Activated CD4-positive, alpha-beta T cell treated with anti-CD3 and anti-CD28 coated beads, Interleukin-2, amount 50 U/mL, for 16 hours (primary cell): ENCODE measurements around the gene ASB1.
"Not testable (repeated sequence)": the region's sequence is repeated elsewhere in the genome, so short reads cannot be mapped to it uniquely, and the experiment has no call there.

Experiments
- DNase-seq: peaks from one replicate; pipeline ENCODE4 v3.0.0-alpha.2; 2020

ASB1 gene

DNA sequence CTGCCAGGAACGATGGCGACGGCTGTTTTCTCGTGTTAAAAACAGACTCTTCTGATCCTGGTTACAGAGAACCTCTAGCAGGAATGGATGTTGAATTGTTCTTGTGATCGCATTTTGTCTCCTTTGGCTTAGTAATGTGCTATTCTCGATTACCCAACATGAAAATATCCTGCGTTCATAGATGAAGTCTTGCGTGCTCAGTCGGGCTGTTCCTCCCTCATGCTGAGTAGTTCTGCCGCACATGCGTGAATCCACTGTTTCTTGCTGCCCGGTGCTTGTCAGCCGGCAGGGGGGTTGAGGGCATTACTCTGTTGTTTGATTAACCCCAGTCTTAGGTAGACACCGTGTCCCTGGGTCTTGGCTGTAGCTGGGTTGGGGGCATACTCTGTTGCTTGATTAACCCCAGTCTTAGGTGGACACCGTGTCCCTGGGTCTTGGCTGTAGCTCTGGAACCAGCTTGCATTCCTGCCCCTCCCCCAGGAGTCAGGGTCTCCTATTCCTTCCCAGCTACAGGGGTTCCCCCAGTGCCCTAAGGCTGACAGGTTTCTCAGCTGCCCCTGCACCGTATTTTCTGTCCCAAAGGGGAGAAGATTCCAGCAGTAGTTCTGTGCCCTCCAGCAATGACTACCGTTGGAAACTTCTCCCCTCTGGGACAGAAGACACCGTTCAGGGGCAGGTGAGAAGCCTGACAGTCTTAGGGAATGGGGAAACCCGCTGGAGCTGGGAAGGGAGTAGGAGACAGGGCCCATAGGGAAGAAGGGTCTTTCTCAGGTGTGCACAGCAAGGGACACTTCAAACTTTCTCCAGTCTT, 22.1 kb upstream of the ASB1 start:
- no peak for DNase-seq

DNA sequence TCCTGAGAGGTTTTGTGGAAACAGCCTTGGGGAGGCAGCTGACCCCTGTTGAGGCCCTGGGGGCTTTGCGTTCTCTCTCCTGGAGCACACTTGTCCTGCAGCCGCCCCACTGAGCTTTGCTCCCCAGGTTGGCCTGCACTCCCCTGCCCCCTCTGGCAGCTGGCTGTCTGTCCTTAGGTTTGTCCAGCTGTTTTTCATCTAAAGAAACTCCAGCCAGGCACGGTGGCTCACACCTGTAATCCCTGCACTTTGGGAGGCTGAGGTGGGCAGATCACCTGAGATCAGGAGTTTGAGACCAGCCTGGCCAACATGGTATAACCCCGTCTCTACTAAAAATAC, 21.5 kb upstream of the ASB1 start:
- DNase-seq, result not testable (repeated sequence)

DNA sequence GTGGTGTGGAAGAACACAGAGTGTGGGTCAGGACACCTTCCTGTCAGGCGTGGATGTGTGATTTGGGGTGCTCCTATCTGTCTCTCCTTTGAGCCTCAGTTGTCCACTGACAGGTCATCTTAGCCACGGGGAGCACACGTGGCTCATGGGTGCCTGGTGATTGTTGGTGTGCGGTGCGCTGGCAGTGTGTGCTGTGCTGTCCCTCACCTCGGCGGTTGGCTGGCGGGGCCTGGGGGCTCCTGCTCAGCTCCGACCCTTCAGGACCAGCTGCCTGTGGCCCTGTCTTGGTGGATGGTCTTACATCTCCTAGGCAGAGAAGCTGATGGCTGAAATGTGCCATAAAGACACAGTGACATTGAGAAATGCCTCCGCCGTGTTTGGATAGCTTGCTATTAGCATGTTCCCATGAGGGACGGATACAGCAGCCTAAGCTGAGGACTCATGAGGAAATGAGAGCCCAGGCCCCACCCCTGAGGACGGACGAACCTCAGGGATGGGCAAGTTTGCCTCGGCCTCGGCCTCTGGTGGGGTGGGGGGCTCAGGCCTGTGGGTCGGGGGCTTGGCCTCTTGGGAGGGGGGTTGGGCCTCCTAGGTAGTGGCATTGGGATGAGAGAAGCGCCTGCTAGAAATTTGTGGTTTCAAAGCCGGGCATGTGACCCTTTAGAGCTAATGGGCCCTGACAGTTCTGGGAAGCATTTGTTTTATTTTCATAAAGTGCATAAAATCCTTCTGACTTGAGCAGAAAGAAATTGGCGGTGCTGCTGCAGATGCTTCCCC, 20.3 kb upstream of the ASB1 start:
- DNase-seq, result no peak

DNA sequence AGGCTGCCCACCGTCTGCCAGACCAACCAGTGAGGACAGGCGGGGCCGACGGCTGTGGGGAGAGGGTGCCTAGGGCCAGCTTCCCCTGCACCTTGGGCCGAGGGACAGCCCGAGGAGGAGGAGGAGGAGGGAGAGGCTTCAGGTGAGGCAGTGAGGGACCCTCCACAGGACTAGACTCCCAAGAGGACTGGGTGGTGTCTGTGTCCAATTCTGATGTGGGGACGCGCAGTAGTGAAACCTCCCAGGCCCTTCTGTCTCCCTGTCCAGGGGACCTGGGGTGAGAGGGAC, 19.8 kb upstream of the ASB1 start:
- no peak for DNase-seq

DNA sequence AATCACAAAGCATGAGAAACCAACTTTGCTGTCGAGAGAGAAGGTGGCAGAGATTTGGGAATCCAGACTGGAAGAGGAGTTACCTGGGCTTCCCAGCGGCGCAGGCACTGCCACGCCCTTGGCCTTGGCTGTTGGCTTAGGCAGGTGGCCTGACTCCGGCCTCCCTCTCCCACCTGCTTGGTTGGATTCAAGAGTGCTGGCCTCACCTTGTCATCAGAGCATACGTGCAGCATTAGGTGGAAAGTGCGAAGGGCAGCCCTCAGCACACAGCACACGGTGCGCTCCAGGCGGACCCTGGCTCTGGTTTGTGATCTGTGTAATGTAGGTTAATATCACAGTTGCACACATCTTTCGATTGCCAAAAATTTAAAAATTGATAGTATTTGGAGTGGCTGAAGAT, 19.2 kb upstream of the ASB1 start:
- DNase-seq, result no peak

DNA sequence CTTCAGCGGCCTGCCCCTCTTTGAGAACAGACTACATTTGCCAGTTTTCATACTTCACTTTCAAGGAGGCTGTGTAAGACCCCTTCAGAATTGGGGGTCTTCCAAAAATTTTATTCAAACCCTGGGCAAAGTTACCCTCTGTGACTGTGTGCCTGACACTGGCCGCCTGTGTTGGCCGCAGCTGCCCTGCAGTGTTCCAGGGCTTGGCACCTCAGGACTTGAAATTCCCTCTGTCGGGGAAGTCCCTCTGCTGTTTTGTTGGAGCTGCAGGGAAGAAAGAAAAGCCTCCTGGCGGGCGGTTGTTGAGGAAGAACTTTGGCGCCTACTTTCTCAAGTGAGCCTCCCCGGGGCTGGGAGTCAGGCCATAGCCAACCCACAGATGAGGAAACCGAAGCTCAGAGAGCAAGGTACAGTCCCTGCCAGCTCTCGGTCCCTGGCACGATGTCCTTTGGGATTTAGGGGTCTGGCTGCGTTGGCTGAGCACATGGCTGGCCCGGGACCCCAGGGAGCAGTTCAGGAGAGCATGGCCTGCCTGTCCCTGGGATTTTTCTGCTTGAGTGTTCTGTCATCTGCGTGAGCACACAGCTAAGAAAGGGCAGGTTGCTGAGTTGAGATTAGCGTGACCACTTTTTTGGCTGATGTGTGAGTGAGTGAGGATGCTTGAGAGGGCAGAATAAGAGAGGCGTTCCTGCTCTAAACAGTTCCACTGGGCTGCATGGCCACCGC, 17.9 kb upstream of the ASB1 start:
- no peak for DNase-seq

DNA sequence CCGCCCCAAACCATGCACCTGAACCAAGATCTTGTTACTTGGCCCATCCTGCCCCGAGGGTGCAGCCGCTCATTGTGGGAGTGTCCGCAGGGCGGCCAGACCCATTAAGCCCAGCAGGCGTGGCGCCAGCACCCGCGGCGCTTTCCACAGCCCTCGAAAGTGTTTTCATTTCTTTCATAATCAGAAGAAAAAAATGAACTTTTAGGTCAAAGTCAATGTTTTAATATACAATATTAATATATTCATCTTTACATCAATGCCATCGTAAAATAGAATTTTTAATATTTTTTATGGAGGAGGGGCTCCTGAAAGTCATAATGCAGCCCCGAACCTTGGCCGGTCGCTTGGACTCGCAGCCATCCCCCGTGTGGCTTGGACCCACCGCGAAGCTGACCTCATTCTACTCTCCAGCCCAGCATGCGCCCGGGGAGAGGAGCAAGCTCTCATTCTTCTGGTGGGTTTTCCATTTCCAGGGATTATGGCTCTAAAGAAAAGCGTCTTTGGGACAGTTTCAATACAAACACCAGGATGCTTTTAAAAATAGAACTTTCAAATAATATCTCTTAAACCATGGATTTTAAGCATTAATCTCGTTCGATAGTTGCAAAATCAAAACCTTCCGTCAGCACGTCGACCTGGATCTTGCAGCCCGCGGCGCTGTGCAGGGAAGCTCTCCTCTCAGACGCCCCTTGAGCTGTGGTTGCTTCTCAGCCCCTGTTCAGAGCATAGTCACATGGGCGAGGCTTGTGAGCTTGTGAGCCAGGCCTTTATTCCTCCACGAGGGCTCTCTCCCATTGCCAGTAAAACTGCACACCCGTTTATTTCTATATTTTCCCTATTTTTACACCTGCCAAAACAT, 17.2 kb upstream of the ASB1 start:
- no peak for DNase-seq

DNA sequence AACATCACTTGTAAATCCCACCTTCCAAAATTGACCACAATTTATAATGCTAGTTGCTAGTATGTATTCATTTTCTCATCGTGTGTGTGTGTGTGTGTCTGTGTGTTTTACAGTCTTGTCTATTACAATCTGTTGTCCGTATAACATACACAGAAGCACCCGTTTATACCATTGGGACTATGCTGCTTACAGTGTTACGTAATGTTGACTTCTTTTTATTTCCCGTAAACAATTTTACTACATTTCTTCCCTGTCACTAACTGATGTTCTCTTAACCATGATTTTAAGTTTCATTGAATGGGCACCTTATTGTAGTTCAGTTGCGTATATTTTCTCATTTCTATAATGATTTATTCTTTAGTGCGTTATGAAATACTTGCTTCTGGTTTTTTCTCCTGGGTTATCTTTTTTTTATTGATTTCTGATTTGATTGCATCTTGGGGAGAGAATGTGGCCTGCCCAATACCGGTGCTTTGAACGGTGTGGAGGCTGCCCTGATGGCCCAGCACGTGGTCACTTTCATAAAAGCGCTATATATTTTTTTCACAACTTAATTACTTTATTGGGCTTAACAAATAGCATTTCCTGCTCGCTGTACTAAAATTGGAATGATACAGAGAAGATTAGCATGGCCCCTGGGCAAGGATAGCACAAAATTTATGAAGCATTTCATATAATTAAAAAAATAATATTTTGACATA, 14.5 kb upstream of the ASB1 start:
- no peak for DNase-seq

DNA sequence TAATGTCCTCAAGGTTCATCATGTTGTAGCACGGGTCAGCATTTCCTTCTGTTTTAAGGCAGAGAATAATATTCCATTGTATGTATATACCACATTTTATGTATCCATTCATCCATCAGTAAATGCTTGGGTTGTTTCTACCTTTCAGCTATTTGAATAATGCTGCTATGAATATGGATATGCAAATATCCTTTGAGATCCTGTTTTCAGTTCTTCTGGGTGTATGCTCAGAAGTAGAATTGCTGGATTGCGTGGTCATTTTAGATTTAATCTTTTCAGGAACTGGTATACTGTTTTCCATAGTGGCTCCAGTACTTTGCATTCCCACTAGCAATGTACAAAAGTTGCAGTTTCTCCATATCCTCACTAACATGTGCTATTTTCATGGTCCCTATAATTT, 13.4 kb upstream of the ASB1 start:
- no peak for DNase-seq

DNA sequence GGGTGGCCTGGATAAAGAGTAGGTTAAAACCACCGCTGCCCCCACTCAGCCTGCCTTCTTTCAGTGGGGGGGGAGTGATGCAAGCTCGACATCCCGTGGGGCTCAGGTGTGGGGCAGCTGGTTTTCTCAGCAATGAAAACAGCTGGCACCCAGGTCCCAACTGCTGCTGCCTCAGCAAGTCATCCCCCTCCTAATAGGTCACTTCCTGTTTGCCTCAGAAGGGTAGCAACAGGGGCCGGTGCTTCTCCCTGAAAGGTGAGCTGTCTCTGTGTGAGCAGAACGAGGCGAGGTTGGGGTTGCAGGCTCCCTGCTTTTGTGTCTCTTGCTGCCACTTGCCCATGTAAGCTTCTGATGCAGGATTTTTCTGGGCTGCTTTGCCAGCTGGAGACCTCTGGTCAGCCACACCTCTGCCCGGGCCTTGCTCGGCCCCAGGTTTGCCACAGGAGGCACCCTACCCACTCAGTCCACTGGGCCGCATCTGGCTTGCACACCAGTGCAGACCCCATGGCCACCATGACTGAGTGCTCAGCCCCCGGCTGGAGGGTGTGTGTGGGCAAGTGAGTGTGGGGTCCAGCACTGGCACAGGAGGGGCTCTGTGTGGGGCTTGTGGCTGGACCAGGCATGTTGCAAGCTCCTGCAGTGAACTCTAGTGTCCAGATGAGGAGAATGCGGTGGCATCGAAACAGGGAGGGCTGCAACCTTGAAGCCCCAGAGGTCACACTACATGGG, 11.5 kb upstream of the ASB1 start:
- DNase-seq, result no peak

DNA sequence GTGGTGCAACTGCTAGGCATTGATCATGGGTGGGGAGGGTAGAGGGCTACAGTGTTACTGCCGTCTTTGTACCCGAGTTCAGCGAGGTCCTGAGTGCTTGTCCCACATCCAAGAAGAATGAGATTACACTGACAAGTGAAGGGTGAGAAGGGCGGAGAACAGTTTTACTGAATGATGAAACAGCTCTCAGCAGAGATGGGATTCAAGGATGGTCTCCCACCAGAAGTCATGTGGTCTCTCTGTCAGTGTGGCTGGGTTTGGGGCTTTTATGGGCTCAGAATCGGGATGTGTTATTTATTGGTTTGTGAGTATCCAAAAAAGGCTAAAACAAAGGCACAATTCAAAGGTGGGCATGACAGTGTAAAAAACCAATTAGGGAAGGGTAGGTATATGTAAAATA, 10.8 kb upstream of the ASB1 start:
- DNase-seq, result no peak

DNA sequence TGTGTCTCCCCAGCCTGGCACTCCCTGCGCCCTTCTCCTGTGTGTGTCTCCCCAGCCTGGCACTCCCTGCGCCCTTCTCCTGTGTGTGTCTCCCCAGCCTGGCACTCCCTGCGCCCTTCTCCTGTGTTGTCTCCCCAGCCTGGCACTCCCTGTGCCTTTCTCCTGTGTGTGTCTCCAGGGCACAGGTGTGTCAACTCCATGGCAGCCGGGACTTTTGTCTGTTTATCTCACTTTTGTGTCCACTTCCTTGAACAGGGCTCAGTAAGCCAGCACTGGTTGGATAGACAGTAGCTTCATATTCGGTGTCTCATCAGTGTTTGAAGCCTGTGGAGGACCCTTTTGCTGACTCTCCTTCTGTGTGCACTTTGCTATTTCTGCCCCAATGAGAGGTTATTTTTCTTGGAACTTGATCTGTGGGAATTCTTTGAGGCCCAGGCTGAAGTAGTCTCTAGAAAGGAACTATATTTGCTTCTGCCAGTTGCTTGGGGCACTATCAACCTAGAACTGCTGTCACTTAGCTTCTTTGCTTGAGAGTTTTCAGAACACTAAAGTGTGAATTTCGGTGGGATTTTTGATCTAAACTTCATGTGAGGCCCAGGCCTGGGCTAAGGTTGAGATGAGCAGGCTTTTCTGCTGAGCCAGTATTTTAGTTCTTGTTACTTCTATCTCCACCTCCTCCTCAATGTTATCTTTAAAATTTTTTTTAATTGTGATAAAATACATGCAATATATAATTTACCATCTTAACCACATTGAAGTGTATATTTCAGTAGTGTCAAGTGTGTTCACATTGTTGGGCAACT, 8.3 kb upstream of the ASB1 start:
- DNase-seq, result no peak

DNA sequence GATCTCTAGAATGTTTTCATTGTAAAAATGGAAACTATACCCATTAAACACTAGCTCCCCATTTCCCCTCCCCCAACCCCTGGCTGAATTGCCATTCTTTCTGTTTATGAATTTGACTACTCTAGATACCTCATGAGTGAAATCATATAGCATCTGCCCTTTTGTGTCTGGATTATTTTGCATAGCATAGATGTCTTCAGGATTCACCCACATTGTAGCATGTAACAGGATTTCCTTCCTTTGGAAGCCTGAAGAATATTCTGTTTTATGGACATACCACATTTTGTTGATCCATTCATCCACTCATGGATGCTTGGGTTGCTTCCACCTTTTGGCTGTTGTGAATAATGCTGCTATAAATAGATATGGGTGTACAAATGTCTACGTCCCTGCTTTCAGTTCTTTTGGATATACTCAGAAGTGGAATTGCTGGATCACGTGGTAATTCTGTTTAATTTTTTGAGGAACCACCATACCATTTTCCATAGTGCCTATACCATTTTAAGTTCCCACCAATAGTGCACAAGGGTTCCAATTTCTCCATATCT, 7.7 kb upstream of the ASB1 start:
- DNase-seq, result no peak

DNA sequence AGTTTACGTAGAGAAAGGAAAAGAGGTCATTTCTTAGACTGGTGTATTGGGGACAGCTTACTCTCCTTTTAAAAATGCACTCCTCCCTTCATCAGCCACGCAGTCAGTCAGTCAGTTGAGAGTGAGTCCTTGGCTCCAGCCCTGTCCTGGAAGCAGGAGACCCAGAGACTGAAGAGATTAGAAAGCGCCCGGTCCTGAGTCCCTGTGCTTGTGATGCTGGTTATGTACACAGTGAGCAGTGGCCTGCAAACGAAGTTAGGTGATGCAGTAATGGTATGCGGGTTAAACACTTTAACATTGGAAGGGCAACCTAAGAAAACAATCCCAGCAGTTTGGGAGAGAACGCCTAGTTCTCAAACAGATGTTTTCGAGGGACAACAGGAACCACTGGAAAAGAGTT, 6.3 kb upstream of the ASB1 start:
- no peak for DNase-seq

DNA sequence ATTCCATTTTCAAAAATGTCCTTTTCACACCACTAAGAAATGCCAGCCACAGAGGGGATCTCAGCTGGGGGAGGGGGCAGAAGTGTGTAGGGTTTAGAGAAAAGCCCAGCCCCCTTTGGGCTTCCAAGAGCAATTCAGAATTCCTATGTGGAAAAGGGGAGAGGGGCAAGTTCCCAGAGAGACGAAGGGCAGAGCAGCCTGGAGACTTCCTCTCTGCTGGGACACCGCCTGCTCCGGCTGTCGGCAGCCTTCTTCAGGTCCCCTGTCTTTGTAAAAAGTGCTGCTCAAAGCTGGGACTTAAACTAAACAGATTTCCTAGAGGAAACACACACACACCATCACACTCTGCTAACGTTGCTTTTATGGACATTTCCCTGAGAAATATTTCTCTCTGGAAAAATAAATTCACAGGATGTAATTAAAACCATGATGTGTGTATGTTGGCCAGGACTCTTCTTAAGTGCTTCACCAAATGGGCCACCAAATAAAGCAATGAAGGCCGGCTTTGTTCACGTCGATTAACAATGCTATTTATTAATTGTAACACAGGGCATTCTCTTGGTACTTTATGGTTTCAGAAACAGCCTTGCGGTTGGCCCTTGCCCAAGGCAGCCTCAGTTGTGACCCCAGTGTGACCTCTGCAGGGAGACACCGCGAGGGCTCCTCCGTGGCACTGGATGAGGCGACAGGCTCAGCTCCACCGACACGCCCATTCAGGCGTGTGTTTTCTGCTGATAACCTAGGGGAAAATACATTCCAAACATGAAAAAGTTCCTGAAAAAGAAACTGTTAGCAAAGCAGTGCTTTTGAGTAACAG, 5.6 kb upstream of the ASB1 start:
- no peak for DNase-seq

DNA sequence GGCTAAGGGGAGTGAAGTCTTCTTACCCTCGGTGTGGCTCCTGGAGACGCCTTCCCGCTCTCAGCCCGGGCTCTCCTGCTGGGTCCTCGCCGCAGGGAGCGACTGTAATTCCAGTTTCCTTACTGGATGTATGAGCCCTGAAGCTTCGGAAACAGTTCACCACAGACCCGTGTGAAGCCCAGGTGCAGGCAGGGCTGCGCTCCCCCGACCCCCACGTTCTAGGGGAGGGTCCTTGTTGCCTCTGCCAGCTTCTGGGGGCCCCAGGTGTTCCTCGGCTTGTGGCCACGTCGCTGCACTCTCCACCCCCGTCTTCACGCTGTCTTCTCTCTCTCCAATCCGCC, 5.1 kb upstream of the ASB1 start:
- DNase-seq, result no peak

DNA sequence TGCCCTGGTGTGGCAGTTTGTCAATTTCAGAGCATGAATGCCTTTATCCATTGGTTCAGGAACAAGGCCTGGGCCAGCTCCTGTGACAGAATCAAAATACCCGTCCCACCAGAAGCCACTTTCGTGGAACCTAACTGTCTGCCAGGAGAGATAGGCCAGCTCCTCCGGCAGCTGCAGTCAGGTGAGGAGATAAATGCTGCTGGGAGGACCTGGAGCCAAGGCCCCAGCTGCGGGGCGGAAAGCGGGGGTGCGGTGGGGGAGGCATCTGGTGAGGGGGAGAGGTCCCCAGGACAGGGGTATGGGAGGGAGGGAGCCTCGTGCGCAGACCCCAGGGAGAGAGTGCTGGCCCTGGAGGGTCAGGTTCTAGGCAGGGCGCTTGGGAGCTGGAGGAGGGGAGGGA, 4.4 kb upstream of the ASB1 start:
- DNase-seq, result no peak

DNA sequence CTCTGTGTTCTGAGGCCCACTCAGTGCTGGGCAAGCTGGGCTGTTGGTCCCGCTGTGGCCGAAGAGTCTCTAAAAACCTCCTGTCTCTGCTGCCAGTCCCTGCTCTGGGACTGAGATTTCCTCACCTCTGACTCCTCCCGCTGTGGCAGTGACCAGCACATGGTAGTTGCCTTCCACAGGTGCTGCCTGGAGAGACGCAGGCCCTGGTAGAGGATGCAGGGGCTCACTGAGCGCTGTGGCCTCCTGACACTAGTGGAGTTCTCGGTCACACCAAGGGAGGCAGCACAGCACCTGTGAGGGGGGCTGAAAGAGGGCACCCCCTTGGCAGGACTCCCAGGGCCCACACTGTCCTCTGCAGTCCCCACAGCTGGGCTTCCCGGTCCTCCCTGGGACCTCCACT, 3.8 kb upstream of the ASB1 start:
- DNase-seq, result no peak

DNA sequence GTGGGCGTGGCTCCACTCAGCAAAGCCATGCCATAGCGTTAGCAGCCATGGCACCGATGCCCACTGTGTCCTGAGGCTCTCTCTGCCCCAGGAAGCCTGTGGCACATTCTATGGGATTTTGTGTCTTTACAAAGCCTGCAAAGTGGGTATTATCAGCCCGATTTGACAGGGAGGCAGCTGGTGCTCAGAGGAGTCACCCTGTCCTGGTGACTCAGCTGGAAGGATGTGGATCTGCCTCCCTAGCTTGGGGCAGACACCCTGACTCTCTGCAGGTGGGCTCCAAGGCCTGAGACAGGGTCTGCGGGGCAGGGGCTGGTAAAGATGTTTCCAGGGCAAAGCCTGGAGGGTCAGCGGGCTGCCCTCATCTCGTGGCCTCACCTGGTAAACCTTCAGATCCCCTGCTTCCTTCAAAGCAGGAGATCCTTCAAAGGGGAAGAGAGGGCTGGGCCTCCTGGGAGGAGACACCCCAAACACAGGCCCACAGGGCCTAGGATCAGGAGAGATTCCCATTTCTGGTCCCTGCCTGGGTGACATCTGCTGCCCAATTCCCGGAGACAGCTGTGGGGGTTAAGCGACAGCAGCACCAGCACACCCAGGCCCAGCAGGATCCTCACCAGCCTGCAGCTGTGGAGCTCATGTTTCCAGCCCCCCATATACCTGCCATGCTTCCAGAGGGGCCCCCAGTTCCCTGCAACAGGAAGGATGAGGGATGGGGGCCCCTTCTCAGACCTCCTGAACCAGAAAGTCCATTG, 3.0 kb upstream of the ASB1 start:
- DNase-seq, result no peak
